OCI-LY7 (cell line): ENCODE measurements around the gene TMEM151B. TPM values are rescaled to one million over a fixed set of nuclear protein-coding genes. Genes with fewer than 3 reads are reported as not detected.

Experiments
- BruUV-seq: library from RNA; stranded (reverse); fragments of 400-500 nt; replicated peaks from 2 replicates; lab custom pipeline; 2021; lab: Mats Ljungman, UMichigan
- CTCF ChIA-PET: fragments of 300-600 bp; sonication (Branson Sonifier 250); formaldehyde crosslinking; loops from one replicate; lab custom pipeline; 2022; ENCODE audit warnings: antibody characterized with exemption; ENCODE audit not compliant: unreplicated experiment; lab: Charles Lee
- POLR2A ChIA-PET: fragments of 300-600 bp; sonication (Branson Sonifier 250); formaldehyde crosslinking; loops from one replicate; lab custom pipeline; 2022; ENCODE audit warnings: antibody characterized with exemption; lab: Charles Lee
- DNase-seq: peaks from one replicate; pipeline ENCODE4 v3.0.0-alpha.2; 2015; ENCODE audit warnings: low spot score
- H2AFZ ChIP-seq: fragments of 200-600 bp; sonication (generic), shearing (Covaris generic); 2 replicates; pipeline ENCODE4 v1.6.1; 2014; ENCODE audit warnings: mild to moderate bottlenecking, antibody characterized with exemption, low read length, moderate library complexity
- H3K27ac ChIP-seq: fragments of 200-600 bp; sonication (generic); 2 replicates; pipeline ENCODE4 v1.5.1; 2014; ENCODE audit warnings: mixed run types, low read depth, mild to moderate bottlenecking, moderate library complexity, low read length, inconsistent platforms; ENCODE audit not compliant: poor library complexity, severe bottlenecking
- H3K36me3 ChIP-seq: fragments of 200-600 bp; sonication (generic); 2 replicates; pipeline ENCODE4 v1.6.1; 2014; ENCODE audit warnings: mild to moderate bottlenecking, antibody characterized with exemption, low read length, moderate library complexity, mixed read lengths; ENCODE audit not compliant: insufficient read depth
- H3K4me1 ChIP-seq: fragments of 200-600 bp; sonication (generic); 2 replicates; pipeline ENCODE4 v1.5.1; 2014; ENCODE audit warnings: mild to moderate bottlenecking, low read length; ENCODE audit not compliant: insufficient read depth, poor library complexity, severe bottlenecking
- H3K4me2 ChIP-seq: fragments of 200-600 bp; sonication (generic); 2 replicates; pipeline ENCODE4 v1.6.1; 2014; ENCODE audit warnings: mild to moderate bottlenecking, low read length
- H3K4me3 ChIP-seq: fragments of 200-600 bp; sonication (generic); 2 replicates; pipeline ENCODE4 v1.5.1; 2014; ENCODE audit warnings: mild to moderate bottlenecking, low read depth, low read length; ENCODE audit not compliant: poor library complexity, severe bottlenecking
- H3K79me2 ChIP-seq: fragments of 200-600 bp; sonication (generic); 2 replicates; pipeline ENCODE4 v1.6.1; 2016; ENCODE audit warnings: low read depth, mild to moderate bottlenecking, low read length, moderate library complexity, mixed read lengths; ENCODE audit not compliant: insufficient read depth
- H3K9me2 ChIP-seq: fragments of 200-600 bp; sonication (generic); 2 replicates; pipeline ENCODE4 v1.6.1; 2016; ENCODE audit warnings: mild to moderate bottlenecking, low read length, mixed read lengths; ENCODE audit not compliant: insufficient read depth
- H3K9me3 ChIP-seq: fragments of 200-600 bp; sonication (generic); 2 replicates; pipeline ENCODE4 v1.6.1; 2014; ENCODE audit warnings: mild to moderate bottlenecking, mixed run types, low read length, mixed read lengths
- H4K20me1 ChIP-seq: fragments of 200-600 bp; sonication (generic); 2 replicates; pipeline ENCODE4 v1.6.1; 2014; ENCODE audit warnings: mild to moderate bottlenecking, antibody characterized with exemption, low read length, moderate library complexity, mixed read lengths; ENCODE audit not compliant: insufficient read depth
- CTCF ChIP-seq: fragments of 200-600 bp; sonication (generic); conservative IDR thresholded peaks from 2 replicates; pipeline ENCODE4 v1.5.1; 2014; ENCODE audit warnings: mild to moderate bottlenecking, antibody characterized with exemption, low read length, moderate library complexity, mixed read lengths
- EZH2phosphoT487 ChIP-seq: fragments of 200-600 bp; sonication (generic); IDR thresholded peaks from 2 replicates; pipeline ENCODE4 v1.6.1; 2018; ENCODE audit warnings: low read depth, borderline replicate concordance, mild to moderate bottlenecking, mixed run types, antibody characterized with exemption, low read length, moderate library complexity, mixed read lengths
- intact Hi-C: fragments of 100-400 bp; cut with micrococcal nuclease; formaldehyde crosslinking; loops from one replicate; pipeline ENCODE4 v1.10.0; 2022; ENCODE audit not compliant: unreplicated experiment
- total RNA-seq, 2 experiments: library from RNA; depleted of rRNA in 1 of 2; stranded (reverse); fragments of >200 nt in 1 of 2; shearing (Covaris generic) in 1 of 2; gene quantifications; 2 replicates each; pipeline ENCODE4 v1.2.3, GENCODE V29; 2014 to 2022

The TMEM151B gene
- total RNA-seq, 2 experiments from 2014 or later, result 0.15 TPM; not detected in 1

- Histone ChIP-seq H3K4me2 (peak overlapping the region; percentile 98), H2AFZ (no peak overlapping the region), H3K36me3 (peaks cover 66% of the 10 kb centered on the region), H3K9me3 (no peaks in the 10 kb centered on the region), H4K20me1 (peaks cover 51% of the 10 kb centered on the region), H3K79me2 (peaks cover 52% of the 10 kb centered on the region), H3K9me2 (no peaks in the 10 kb centered on the region), H3K4me3 (peak overlapping the region; percentile 93), H3K4me1 (peaks cover 50% of the 10 kb centered on the region), H3K27ac (peak overlapping the region; percentile 81)
- no peak for TF ChIP-seq EZH2phosphoT487
- no peak for TF ChIP-seq CTCF
- BruUV-seq, result no TSS peak
- POLR2A ChIA-PET, result interaction anchor here (0.7 to 3.5 kb wide), 3 partner anchors 14 to 186 kb away, joined by 3 to 22 read pairs (median 8); no protein-coding TSS in a partner anchor
- no peak for DNase-seq
- intact Hi-C loops, result no loop called here
- CTCF ChIA-PET, result interaction anchor here (1.0 kb wide), 1 partner anchor 76 kb away, joined by 3 read pairs; no protein-coding TSS in a partner anchor
Observed at GRCh38 chr6:44248579-44248978, 21.7 kb upstream of the TMEM151B start.

- Histone ChIP-seq H3K27ac (peak overlapping the region; percentile 81), H3K4me2 (peak overlapping the region; percentile 98), H3K4me3 (peak overlapping the region; percentile 93), H3K9me2 (no peaks in the 10 kb centered on the region), H3K79me2 (peaks cover 52% of the 10 kb centered on the region), H2AFZ (no peak overlapping the region), H3K4me1 (peaks cover 55% of the 10 kb centered on the region), H4K20me1 (peaks cover 51% of the 10 kb centered on the region), H3K9me3 (no peaks in the 10 kb centered on the region), H3K36me3 (peaks cover 73% of the 10 kb centered on the region)
- intact Hi-C loops, result no loop called here
- no TSS peak for BruUV-seq
- ChIA-PET POLR2A (interaction anchor here (3.5 kb wide), 1 partner anchor 14 kb away, joined by 22 read pairs; no protein-coding TSS in a partner anchor), CTCF (interaction anchor here (1.0 kb wide), 1 partner anchor 77 kb away, joined by 3 read pairs; no protein-coding TSS in a partner anchor)
- DNase-seq, result no peak
- TF ChIP-seq CTCF (no peak), EZH2phosphoT487 (no peak)
Observed at GRCh38 chr6:44249082-44249748, 21.0 kb upstream of the TMEM151B start.
